ENCODE data around the gene TXK.

DNA sequence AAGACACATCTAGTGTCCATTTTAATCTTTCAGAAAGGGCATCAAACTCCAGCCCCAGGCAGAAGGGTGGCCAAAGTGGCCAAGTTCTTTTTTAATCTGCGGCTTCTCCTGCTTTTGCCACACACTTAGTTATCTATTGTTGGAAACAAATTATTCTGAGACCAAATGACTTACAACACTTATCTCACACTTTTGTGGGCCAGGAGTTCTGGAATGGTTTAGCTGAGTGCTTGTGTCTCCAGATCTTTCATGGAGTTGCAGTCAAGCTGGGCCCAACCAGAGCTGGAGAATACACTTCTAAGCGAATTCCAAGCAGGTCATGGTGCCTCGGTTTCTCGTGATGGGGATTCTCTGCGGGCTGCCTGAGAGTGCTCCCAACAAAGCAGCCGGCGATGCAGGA lies 4.0 kb downstream of the TXK start:
- TF ChIP-seq, protein P1, sequence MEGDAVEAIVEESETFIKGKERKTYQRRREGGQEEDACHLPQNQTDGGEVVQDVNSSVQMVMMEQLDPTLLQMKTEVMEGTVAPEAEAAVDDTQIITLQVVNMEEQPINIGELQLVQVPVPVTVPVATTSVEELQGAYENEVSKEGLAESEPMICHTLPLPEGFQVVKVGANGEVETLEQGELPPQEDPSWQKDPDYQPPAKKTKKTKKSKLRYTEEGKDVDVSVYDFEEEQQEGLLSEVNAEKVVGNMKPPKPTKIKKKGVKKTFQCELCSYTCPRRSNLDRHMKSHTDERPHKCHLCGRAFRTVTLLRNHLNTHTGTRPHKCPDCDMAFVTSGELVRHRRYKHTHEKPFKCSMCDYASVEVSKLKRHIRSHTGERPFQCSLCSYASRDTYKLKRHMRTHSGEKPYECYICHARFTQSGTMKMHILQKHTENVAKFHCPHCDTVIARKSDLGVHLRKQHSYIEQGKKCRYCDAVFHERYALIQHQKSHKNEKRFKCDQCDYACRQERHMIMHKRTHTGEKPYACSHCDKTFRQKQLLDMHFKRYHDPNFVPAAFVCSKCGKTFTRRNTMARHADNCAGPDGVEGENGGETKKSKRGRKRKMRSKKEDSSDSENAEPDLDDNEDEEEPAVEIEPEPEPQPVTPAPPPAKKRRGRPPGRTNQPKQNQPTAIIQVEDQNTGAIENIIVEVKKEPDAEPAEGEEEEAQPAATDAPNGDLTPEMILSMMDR (IDR thresholded peaks at IDR 0.05): no peak
- TF ChIP-seq EP300 (IDR thresholded peaks at IDR 0.05; ENCODE audit: low read depth): no peak
